WTC11 (cell line): ENCODE measurements around the gene VWA3B. TPM values are rescaled to one million over a fixed set of nuclear protein-coding genes. Genes with fewer than 3 reads are reported as not detected.

Source experiments
- ATAC-seq: fragments of 200-7000 bp; cut with Tn5 transposase; 2 replicates; pipeline ENCODE4 v1.10.0; 2021; ENCODE audit warnings: mild to moderate bottlenecking, moderate library complexity
- CTCF ChIA-PET: fragments of 300-600 bp; sonication (Branson Sonifier 250); formaldehyde crosslinking; loops from one replicate; lab custom pipeline; 2021; ENCODE audit warnings: antibody characterized with exemption; lab: Charles Lee
- POLR2A ChIA-PET: fragments of 350-600 bp; sonication (Branson Sonifier 250); formaldehyde crosslinking; loops from one replicate; lab custom pipeline; 2021; ENCODE audit warnings: antibody characterized with exemption; lab: Charles Lee
- DNase-seq: peaks from one replicate; pipeline ENCODE4 v3.0.0; 2021; ENCODE audit warnings: low spot score
- H3K27ac Mint-ChIP-seq: 2 replicates; pipeline ENCODE4 v1.8.0; 2021; ENCODE audit warnings: mixed read lengths
- H3K27me3 Mint-ChIP-seq: 2 replicates; pipeline ENCODE4 v1.8.0; 2021; ENCODE audit warnings: low read depth, mild to moderate bottlenecking, moderate library complexity, mixed read lengths
- H3K36me3 Mint-ChIP-seq: 2 replicates; pipeline ENCODE4 v1.8.0; 2021; ENCODE audit warnings: mixed read lengths
- H3K4me1 Mint-ChIP-seq: 2 replicates; pipeline ENCODE4 v1.8.0; 2022; ENCODE audit warnings: mixed read lengths
- H3K4me3 Mint-ChIP-seq: 2 replicates; pipeline ENCODE4 v1.8.0; 2021; ENCODE audit warnings: mild to moderate bottlenecking, moderate library complexity, mixed read lengths
- H3K9me3 Mint-ChIP-seq: 2 replicates; pipeline ENCODE4 v1.8.0; 2021; ENCODE audit warnings: mixed read lengths
- AFF4 ChIP-seq: sonication (generic); formaldehyde crosslinking; IDR thresholded peaks from 2 replicates; pipeline ENCODE4 v1.8.1; 2023; ENCODE audit warnings: mild to moderate bottlenecking, missing genetic modification reagents, borderline replicate concordance
- ATF2 ChIP-seq: sonication (generic); formaldehyde crosslinking; IDR thresholded peaks from 2 replicates; pipeline ENCODE4 v1.8.1; 2022; ENCODE audit warnings: low read depth, missing genetic modification reagents, borderline replicate concordance
- E2F4 ChIP-seq: sonication (generic); formaldehyde crosslinking; IDR thresholded peaks from 2 replicates; pipeline ENCODE4 v1.8.1; 2022; ENCODE audit warnings: low read depth, mild to moderate bottlenecking, moderate library complexity, missing genetic modification reagents, borderline replicate concordance
- ELF4 ChIP-seq: sonication (generic); formaldehyde crosslinking; IDR thresholded peaks from 2 replicates; pipeline ENCODE4 v1.8.1; 2022; ENCODE audit warnings: low read depth, mild to moderate bottlenecking, moderate library complexity, missing genetic modification reagents
- PRDM15 ChIP-seq: sonication (generic); formaldehyde crosslinking; IDR thresholded peaks from 2 replicates; pipeline ENCODE4 v1.8.0; 2022; ENCODE audit warnings: missing genetic modification reagents
- RORB ChIP-seq: fragments of 250-450 bp; sonication (Bioruptor Pico); IDR thresholded peaks from 2 replicates; pipeline ENCODE4 v1.9.0; 2021; ENCODE audit warnings: mild to moderate bottlenecking
- SMAD3 ChIP-seq: sonication (generic); formaldehyde crosslinking; IDR thresholded peaks from 2 replicates; pipeline ENCODE4 v1.8.0; 2022; ENCODE audit warnings: missing genetic modification reagents, mild to moderate bottlenecking, borderline replicate concordance
- TEAD1 ChIP-seq: sonication (generic); formaldehyde crosslinking; IDR thresholded peaks from 2 replicates; pipeline ENCODE4 v1.8.0; 2022; ENCODE audit warnings: mild to moderate bottlenecking, missing genetic modification reagents
- ZBTB43 ChIP-seq: sonication (generic); formaldehyde crosslinking; IDR thresholded peaks from 2 replicates; pipeline ENCODE4 v1.8.1; 2023; ENCODE audit warnings: mild to moderate bottlenecking, missing genetic modification reagents
- ZNF263 ChIP-seq: sonication (generic); formaldehyde crosslinking; IDR thresholded peaks from 2 replicates; pipeline ENCODE4 v1.8.1; 2022; ENCODE audit warnings: low read depth, mild to moderate bottlenecking, moderate library complexity, missing genetic modification reagents
- ZNF317 ChIP-seq: sonication (generic); formaldehyde crosslinking; IDR thresholded peaks from 2 replicates; pipeline ENCODE4 v1.8.1; 2023; ENCODE audit warnings: low read depth, mild to moderate bottlenecking, moderate library complexity, missing genetic modification reagents, borderline replicate concordance
- ZNF512 ChIP-seq: sonication (generic); formaldehyde crosslinking; IDR thresholded peaks from 2 replicates; pipeline ENCODE4 v1.8.1; 2022; ENCODE audit warnings: missing genetic modification reagents, borderline replicate concordance
- total RNA-seq: library from RNA; stranded (reverse); gene quantifications from 3 replicates; pipeline ENCODE4 v1.2.3, GENCODE V29; 2021

VWA3B gene
- total RNA-seq, 1 experiment from 2014 or later = not detected

GRCh38 chr2:98293931-98294687 lies 207.1 kb downstream of the VWA3B start (continued):
- TF ChIP-seq E2F4 (CRISPR knock-in tag) (no peak), PRDM15 (CRISPR knock-in tag) (no peak), AFF4 (CRISPR knock-in tag) (no peak), ZBTB43 (CRISPR knock-in tag) (no peak), TEAD1 (CRISPR knock-in tag) (no peak), RORB (CRISPR knock-in tag) (no peak)

- 0 out of 2 replicates have a peak, but pooled peaks cover 3% of the 10 kb centered on the region for H3K27me3 Mint-ChIP-seq
- H3K9me3 Mint-ChIP-seq = peaks cover 19% of the 10 kb centered on the region
- no peak for TF ChIP-seq ELF4 (CRISPR knock-in tag)
- no peak for TF ChIP-seq ZNF512
- no peak for TF ChIP-seq ATF2 (CRISPR knock-in tag)
- no peak for TF ChIP-seq ZNF263 (CRISPR knock-in tag)
- TF ChIP-seq SMAD3 = no peak
- TF ChIP-seq ZNF317 (CRISPR knock-in tag) = no peak
- peaks cover 3% of the 10 kb centered on the region; the same call in 1 of the 2 replicates for H3K4me1 Mint-ChIP-seq
- CTCF ChIA-PET = interaction anchor here (0.6 to 1.3 kb wide), 3 partner anchors 17 to 299 kb away, joined by 3 to 5 read pairs (median 4); no protein-coding TSS in a partner anchor
- ATAC-seq (no peak), DNase-seq (no peak)
- POLR2A ChIA-PET = no interaction called here
- H3K36me3 Mint-ChIP-seq = peaks cover 2% of the 10 kb centered on the region
- H3K27ac Mint-ChIP-seq = no peak overlapping the region
- H3K4me3 Mint-ChIP-seq = no peak overlapping the region
These were observed 207.7 kb downstream of the VWA3B start for GRCh38 chr2:98294711-98295110.
